ENCODE measurements around the gene SLC39A9.
"Not testable (repeated sequence)": the region's sequence is repeated elsewhere in the genome, so short reads cannot be mapped to it uniquely, and the experiment has no call there.

Gene SLC39A9

DNA sequence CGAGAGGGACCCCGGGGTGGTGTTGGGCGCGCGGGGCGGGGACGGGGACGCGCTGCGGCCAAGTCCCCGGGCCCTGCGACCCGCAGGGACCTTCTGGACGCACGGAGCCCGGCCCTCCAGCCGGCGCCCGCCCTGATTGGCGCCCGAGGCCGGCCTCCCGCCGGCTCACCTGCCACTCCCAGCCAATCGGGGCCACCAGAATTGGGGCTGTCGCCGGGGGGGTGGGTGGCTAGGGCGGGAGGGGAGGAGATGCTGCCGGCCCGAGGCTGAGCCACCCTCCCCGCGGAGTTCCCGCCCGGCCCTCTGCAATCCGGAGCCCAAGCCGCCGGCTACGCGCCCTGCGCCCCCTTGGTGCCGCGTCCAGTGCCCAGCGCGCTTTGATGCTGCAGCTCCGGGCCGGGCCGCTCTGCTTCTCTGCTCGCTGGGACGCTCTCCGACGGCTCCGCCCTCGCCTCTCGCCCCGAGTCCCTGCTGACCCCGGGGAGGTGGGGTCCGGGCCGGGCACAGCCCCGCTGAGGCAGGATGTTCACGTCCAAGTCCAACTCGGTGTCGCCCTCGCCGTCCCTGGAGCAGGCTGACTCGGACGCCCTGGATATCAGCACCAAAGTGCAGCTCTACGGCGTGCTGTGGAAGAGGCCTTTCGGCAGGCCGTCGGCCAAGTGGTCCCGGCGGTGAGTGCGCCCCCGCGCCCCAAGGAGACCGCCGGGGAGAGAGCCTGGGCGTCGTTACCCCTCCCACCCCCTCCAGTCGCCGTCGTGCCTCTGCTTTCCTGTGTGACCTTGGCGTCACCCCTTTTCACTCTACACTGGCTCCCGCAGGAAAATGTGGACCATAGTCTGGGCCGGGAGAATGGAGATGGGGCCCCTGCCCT lies 86.2 kb downstream of the SLC39A9 start, which contains the start of gene PLEKHD1:
TSS of gene PLEKHD1 (plus strand) at position 285 of the 871 bp plus-strand sequence. CDS start at position 523, 238 bp downstream.
- Histone ChIP-seq H3K4me3 (ENCODE audit: low read length) (no peak within 1 kb of the TSS), H3K27me3 (ENCODE audit: control insufficient read depth, insufficient read depth, low read length) (peaks cover 50% of the 10 kb centered on the region), H3K4me1 (ENCODE audit: control insufficient read depth, insufficient read depth, low read length) (peaks cover 12% of the 10 kb centered on the region), H3K9ac (ENCODE audit: low read length) (peak within 1 kb of the TSS; percentile 17), H3K9me3 (ENCODE audit: control insufficient read depth, low read length) (no peaks in the 10 kb centered on the region), H3K36me3 (ENCODE audit: control insufficient read depth, insufficient read depth, low read length) (no peaks in the 10 kb centered on the region)

DNA sequence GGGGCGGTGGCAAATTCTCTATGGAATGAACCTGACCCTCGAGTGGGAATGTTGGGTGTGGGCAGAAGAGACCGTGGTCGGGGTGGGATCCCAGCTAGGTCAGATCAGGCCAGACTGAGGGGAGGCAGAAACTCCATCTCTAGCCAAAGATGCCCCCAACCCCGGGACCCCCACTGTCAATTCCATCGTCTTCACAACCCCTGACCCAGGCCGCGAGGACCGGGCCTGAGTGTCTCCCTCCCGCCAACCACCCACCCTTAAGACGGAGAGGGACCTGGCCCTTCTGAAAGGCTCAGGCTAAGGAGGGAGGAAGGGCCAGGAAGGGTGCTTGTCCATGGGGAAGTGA lies 86.8 kb downstream of the SLC39A9 start:
- Histone ChIP-seq H3K27me3 (ENCODE audit: control insufficient read depth, insufficient read depth, low read length) (peaks cover 50% of the 10 kb centered on the region), H3K36me3 (ENCODE audit: control insufficient read depth, insufficient read depth, low read length) (no peaks in the 10 kb centered on the region), H3K9me3 (ENCODE audit: control insufficient read depth, low read length) (no peaks in the 10 kb centered on the region), H3K9ac (ENCODE audit: low read length) (no peak overlapping the region), H3K4me1 (ENCODE audit: control insufficient read depth, insufficient read depth, low read length) (peaks cover 12% of the 10 kb centered on the region), H3K4me3 (ENCODE audit: low read length) (no peak overlapping the region)

DNA sequence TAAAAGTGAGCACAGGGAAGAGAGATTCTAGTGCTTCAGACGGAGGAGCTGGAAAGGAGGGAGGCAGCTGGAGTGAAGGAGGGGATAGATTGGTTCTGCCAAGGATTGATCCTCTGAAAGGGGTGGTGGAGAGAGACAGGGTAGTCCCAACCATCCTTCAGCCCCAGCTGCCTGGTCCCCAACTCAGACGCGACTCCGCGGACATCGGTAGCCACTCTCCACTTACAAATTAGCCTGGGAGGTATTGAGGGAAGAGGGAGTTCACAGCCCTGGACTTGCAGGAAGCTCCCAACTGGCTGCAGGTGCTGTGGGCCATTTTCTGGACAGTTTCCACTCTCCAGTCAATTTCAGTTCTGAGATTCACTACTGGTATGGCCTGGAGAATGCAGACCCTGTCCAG lies 87.2 kb downstream of the SLC39A9 start:
- H3K36me3 ChIP-seq (ENCODE audit: control insufficient read depth, insufficient read depth, low read length): no peaks in the 10 kb centered on the region
- H3K4me1 ChIP-seq (ENCODE audit: control insufficient read depth, insufficient read depth, low read length): peaks cover 12% of the 10 kb centered on the region
- no peak overlapping the region for H3K4me3 ChIP-seq (ENCODE audit: low read length)
- no peak overlapping the region for H3K9ac ChIP-seq (ENCODE audit: low read length)
- peaks cover 50% of the 10 kb centered on the region for H3K27me3 ChIP-seq (ENCODE audit: control insufficient read depth, insufficient read depth, low read length)
- no peaks in the 10 kb centered on the region for H3K9me3 ChIP-seq (ENCODE audit: control insufficient read depth, low read length)

DNA sequence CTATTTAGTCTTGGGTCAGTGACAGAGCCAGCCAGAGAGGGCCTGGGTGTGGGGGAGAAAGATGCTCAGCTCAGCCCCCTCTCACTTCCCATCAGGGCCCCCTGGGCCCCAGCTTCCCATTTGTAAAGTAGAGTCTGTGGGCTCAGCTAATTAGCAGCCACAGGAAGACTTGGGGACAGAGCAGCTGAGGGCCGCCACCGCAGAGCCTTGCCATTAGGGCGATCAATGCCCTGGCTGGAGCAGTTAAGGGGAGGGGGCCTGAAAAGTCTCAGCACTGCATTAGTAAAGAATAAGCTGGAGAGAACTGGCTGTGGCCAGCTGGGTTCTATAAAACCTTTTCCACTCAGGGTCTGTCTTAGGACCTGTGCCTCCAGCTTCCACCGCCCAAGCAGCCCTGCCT lies 88.7 kb downstream of the SLC39A9 start:
- H3K27me3 ChIP-seq (ENCODE audit: control insufficient read depth, insufficient read depth, low read length): peaks cover 50% of the 10 kb centered on the region
- no peak overlapping the region for H3K9ac ChIP-seq (ENCODE audit: low read length)
- H3K4me3 ChIP-seq (ENCODE audit: low read length): no peak overlapping the region
- H3K36me3 ChIP-seq (ENCODE audit: control insufficient read depth, insufficient read depth, low read length): no peaks in the 10 kb centered on the region
- no peaks in the 10 kb centered on the region for H3K9me3 ChIP-seq (ENCODE audit: control insufficient read depth, low read length)
- peaks cover 12% of the 10 kb centered on the region for H3K4me1 ChIP-seq (ENCODE audit: control insufficient read depth, insufficient read depth, low read length)

DNA sequence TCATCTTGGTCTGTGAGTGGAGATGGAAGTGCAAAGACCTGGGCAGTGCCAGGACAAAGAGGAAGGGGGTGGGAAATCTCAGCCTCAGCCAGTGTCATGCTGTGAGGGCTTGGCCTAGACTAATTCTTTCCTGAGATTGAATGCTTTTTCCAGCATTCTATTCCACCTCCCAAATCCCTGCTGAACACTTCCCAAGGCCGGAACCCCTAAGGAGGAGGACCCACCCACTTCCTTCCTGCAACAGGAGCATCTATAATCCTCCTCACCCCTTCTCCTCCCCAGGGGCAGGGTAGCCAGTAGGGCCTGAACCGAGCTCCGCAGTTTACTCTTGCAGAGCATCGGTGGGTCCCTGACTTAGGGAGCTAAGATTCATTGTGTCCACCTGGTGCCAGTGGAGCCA lies 89.3 kb downstream of the SLC39A9 start:
- peaks cover 50% of the 10 kb centered on the region for H3K27me3 ChIP-seq (ENCODE audit: control insufficient read depth, insufficient read depth, low read length)

DNA sequence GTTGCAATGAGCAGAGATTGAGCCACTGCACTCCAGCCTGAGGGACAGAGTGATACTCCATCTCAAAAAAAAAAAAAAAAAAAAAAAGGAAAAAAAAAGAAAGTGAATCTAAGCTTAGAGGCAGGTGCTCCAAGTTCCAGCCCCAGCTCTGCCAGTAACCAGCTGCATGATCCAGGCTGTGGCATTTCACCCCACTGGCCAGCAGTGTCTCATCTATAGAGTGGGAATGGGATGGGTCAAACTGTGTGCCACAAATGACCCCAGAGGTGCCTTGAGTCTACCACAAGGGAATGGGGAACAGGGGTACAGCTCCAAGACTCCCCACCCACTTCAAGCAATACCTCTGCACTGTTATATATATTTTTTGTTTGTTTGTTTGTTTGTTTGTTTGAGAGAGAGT lies 91.0 kb downstream of the SLC39A9 start:
- Histone ChIP-seq H3K36me3 (ENCODE audit: control insufficient read depth, insufficient read depth, low read length) (no peaks in the 10 kb centered on the region), H3K27me3 (ENCODE audit: control insufficient read depth, insufficient read depth, low read length) (peaks cover 33% of the 10 kb centered on the region), H3K4me3 (ENCODE audit: low read length) (no peak overlapping the region), H3K9ac (ENCODE audit: low read length) (no peak overlapping the region), H3K9me3 (ENCODE audit: control insufficient read depth, low read length) (no peaks in the 10 kb centered on the region), H3K4me1 (ENCODE audit: control insufficient read depth, insufficient read depth, low read length) (peaks cover 4% of the 10 kb centered on the region)

More for the DNA sequence above, 89.3 kb downstream of the SLC39A9 start:
- no peaks in the 10 kb centered on the region for H3K9me3 ChIP-seq (ENCODE audit: control insufficient read depth, low read length)
- no peak overlapping the region for H3K9ac ChIP-seq (ENCODE audit: low read length)
- H3K4me3 ChIP-seq (ENCODE audit: low read length): no peak overlapping the region
- no peaks in the 10 kb centered on the region for H3K36me3 ChIP-seq (ENCODE audit: control insufficient read depth, insufficient read depth, low read length)
- peaks cover 12% of the 10 kb centered on the region for H3K4me1 ChIP-seq (ENCODE audit: control insufficient read depth, insufficient read depth, low read length)

DNA sequence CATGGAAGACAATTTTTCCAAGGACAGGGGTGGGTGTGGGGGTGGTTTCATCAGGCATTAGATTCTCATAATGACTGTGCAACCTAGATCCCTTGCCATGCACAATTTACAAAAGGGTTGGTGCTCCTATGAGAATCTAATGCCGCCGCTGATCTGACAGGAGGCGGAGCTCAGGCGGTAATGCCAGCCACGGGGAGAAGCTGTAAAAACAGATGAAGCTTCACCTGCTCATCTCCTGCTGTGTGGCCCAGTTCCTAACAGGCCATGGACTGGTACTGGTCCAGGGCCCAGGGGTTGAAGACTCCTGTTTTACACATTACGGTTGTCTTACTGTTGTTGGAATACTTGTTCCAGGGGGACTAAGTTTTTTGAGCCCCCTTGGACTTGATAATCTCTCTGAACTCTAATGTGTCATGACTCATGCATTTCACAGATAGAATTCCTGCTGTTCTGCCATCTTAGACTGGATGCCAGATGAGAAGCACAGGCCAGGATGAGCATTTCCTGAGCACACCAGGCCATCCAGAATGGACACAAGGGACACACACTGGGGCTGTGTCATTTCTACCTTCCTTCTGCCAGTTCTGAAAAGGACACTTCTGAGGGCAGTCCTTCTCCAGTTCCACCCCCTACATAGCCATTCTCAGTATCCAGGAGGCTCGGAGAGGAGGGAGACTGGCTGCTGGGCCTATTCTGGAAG lies 91.9 kb downstream of the SLC39A9 start:
- H3K9me3 ChIP-seq (ENCODE audit: control insufficient read depth, low read length): no peaks in the 10 kb centered on the region
- H3K4me3 ChIP-seq (ENCODE audit: low read length): no peak overlapping the region
- H3K27me3 ChIP-seq (ENCODE audit: control insufficient read depth, insufficient read depth, low read length): peaks cover 24% of the 10 kb centered on the region

DNA sequence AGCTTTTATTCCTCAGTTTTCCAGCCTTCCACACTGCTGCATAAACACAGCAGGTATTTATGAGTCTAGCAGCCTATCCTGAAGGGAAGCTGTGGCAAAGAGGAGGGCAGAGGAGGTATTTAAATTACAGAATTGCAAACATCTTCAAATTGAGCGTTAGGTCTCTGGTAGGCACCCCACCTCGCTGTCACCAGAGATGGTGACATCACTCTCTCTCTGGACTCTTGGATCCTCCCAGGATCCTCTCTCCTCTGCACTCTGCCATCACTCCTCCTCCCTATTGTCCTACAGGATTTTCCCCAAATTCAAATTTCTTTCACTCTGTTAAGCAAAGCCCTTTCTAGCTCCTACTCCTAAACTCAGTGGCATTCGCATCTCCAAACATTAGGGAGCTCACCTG lies 92.7 kb downstream of the SLC39A9 start:
- Histone ChIP-seq H3K9me3 (ENCODE audit: control insufficient read depth, low read length) (no peaks in the 10 kb centered on the region), H3K36me3 (ENCODE audit: control insufficient read depth, insufficient read depth, low read length) (no peaks in the 10 kb centered on the region), H3K4me3 (ENCODE audit: low read length) (no peak overlapping the region), H3K27me3 (ENCODE audit: control insufficient read depth, insufficient read depth, low read length) (peaks cover 16% of the 10 kb centered on the region), H3K4me1 (ENCODE audit: control insufficient read depth, insufficient read depth, low read length) (no peaks in the 10 kb centered on the region), H3K9ac (ENCODE audit: low read length) (no peak overlapping the region)

More for the DNA sequence above, 91.9 kb downstream of the SLC39A9 start:
- no peak overlapping the region for H3K9ac ChIP-seq (ENCODE audit: low read length)
- H3K4me1 ChIP-seq (ENCODE audit: control insufficient read depth, insufficient read depth, low read length): no peaks in the 10 kb centered on the region
- no peaks in the 10 kb centered on the region for H3K36me3 ChIP-seq (ENCODE audit: control insufficient read depth, insufficient read depth, low read length)

DNA sequence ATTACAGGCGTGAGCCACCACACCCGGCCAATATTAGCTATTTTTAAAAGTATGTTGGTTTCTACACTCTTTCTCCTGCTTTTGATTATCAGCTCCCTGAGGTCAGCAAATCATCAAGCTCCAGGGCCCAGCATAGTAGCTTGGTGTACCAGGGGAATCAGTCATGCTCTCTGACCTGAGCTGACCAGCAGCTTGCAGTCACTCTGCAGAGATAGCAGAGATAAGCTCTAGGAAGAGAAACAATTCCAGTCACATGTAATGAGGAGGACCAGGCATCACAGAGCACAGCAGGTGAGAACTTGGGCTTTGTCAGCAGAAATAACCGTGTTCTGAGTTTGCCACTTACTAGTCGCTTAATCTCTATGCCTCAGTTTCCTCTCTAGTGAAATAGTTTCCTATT lies 94.5 kb downstream of the SLC39A9 start:
- H3K9ac ChIP-seq (ENCODE audit: low read length): no peak overlapping the region
- H3K4me1 ChIP-seq (ENCODE audit: control insufficient read depth, insufficient read depth, low read length): no peaks in the 10 kb centered on the region
- H3K36me3 ChIP-seq (ENCODE audit: control insufficient read depth, insufficient read depth, low read length): no peaks in the 10 kb centered on the region

DNA sequence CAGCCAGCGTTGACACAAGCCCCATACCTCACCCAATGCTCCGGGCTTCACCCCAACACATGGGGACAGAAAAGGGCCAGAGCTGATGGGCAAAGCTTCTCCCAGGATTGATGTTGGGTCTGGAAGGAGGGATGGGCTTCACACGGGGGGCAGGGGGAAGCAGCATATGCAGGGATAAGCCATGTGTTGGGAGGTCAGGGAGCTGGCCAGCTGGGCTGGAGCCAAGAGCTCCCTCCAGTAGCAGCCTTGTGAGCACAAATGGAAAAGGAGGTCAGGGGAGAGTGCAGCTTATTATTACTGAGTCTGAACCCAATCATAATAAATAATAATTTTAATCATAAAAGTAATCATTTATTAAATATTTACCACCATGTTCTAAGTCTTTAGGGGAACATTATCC lies 95.3 kb downstream of the SLC39A9 start:
- Histone ChIP-seq H3K27me3 (ENCODE audit: control insufficient read depth, insufficient read depth, low read length) (peaks cover 4% of the 10 kb centered on the region), H3K4me1 (ENCODE audit: control insufficient read depth, insufficient read depth, low read length) (no peaks in the 10 kb centered on the region), H3K9me3 (ENCODE audit: control insufficient read depth, low read length) (no peaks in the 10 kb centered on the region), H3K4me3 (ENCODE audit: low read length) (no peak overlapping the region), H3K36me3 (ENCODE audit: control insufficient read depth, insufficient read depth, low read length) (no peaks in the 10 kb centered on the region), H3K9ac (ENCODE audit: low read length) (no peak overlapping the region)

More for the DNA sequence above, 94.5 kb downstream of the SLC39A9 start:
- Histone ChIP-seq H3K4me3 (ENCODE audit: low read length) (no peak overlapping the region), H3K27me3 (ENCODE audit: control insufficient read depth, insufficient read depth, low read length) (peaks cover 4% of the 10 kb centered on the region), H3K9me3 (ENCODE audit: control insufficient read depth, low read length) (no peaks in the 10 kb centered on the region)

DNA sequence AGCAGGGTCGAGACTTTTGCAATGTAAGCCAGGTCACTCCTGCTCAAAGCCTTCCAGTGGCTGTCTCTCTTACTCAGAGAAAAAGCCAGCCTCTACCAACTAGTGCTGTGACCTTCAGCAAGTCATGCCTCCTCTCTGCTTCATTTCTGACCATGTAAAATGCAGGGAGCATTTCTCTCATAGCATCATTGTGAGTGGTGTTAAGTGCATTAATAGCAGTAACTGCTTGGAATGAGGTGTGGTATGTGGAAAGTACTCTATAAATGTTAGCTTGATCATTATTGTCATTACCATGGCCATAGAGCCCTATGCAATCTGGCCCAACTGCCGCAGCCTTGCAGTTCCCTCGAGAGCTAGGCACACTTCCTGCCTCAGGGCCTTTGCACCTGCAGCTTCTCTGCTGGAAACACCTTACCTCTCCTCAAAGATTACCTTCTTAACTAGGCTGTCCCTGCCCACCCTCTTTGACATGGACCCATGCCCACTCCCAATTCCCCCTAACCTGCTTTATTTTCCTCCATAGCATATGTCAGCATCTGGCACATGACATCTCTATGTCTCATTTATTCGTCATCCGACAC lies 96.9 kb downstream of the SLC39A9 start:
- no peaks in the 10 kb centered on the region for H3K9me3 ChIP-seq (ENCODE audit: control insufficient read depth, low read length)
- peaks cover 8% of the 10 kb centered on the region for H3K27me3 ChIP-seq (ENCODE audit: control insufficient read depth, insufficient read depth, low read length)
- no peaks in the 10 kb centered on the region for H3K4me1 ChIP-seq (ENCODE audit: control insufficient read depth, insufficient read depth, low read length)
- no peak overlapping the region for H3K4me3 ChIP-seq (ENCODE audit: low read length)
- H3K9ac ChIP-seq (ENCODE audit: low read length): no peak overlapping the region
- no peaks in the 10 kb centered on the region for H3K36me3 ChIP-seq (ENCODE audit: control insufficient read depth, insufficient read depth, low read length)

DNA sequence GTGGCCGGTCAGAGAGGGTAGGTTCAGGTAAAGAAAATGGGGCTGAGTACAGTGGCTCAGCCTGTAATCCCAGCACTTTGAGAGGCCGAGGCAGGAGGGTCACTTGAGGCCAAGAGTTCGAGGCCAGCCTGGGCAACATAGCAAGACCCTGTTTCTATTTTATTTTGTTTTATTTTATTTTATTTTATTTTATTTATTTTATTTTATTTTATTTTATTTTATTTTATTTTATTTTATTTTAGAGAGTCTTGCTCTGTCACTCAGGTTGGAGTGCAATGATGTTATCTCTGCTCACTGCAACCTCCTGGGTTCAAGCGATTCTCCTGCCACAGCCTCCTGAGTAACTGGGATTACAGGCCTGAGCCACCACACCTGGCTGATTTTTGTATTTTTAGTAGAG lies 99.4 kb downstream of the SLC39A9 start:
- H3K4me1 ChIP-seq (ENCODE audit: control insufficient read depth, insufficient read depth, low read length); H3K9ac ChIP-seq (ENCODE audit: low read length); H3K4me3 ChIP-seq (ENCODE audit: low read length); H3K27me3 ChIP-seq (ENCODE audit: control insufficient read depth, insufficient read depth, low read length); H3K36me3 ChIP-seq (ENCODE audit: control insufficient read depth, insufficient read depth, low read length); H3K9me3 ChIP-seq (ENCODE audit: control insufficient read depth, low read length): not testable (repeated sequence)
